DOHH2 (cell line): ENCODE results near the gene HEPHL1.

Experiments
- EZH2phosphoT487 ChIP-seq: fragments of 200-600 bp; sonication (generic); IDR thresholded peaks from 2 replicates; pipeline ENCODE4 v1.6.1; 2017; ENCODE audit warnings: borderline replicate concordance, mild to moderate bottlenecking, antibody characterized with exemption, low read length, moderate library complexity, mixed read lengths
- TF ChIP-seq, protein P1 (sequence below): fragments of 200-600 bp; sonication (generic); IDR thresholded peaks from one replicate; pipeline ENCODE4 v1.5.1; 2014; ENCODE audit warnings: antibody characterized with exemption, mild to moderate bottlenecking, low read depth, low read length; ENCODE audit not compliant: poor library complexity, severe bottlenecking

DNA sequence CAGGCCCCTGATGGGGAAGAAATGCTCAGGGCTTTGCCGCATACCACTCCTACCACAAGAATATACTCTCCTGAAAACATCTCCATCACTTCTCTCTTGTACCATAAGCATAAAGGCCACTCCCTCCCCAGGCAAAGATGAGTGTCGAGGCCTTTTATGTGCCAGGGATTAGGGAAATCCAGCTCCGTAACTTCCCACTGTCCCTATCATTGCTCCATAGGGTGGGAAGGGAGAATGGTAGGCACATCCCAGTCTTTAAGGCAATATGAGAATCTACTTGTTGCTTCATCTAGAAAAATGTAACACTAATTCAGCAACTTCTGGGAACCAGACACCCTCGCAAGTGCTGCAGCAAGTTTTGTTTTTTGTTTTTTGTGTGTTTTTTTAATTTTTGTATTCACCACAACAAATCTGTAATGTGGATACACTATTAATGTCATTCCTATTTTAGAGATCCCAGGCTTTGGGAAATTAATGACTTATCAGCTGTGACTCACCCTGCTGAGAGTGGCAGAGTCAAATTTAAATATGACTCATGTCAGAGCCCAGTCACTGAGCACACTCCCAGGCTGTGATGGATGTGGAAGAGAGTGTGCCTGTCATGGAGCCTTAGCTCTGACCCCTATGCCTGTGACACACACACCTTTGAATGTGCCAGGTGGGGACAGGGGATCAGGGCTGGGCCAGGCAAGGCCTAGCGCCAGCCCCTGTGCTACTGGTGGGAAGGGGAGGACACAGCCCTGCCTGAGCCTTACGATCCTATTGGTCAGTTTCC lies 130.9 kb downstream of the HEPHL1 start:
- TF ChIP-seq, protein P1, sequence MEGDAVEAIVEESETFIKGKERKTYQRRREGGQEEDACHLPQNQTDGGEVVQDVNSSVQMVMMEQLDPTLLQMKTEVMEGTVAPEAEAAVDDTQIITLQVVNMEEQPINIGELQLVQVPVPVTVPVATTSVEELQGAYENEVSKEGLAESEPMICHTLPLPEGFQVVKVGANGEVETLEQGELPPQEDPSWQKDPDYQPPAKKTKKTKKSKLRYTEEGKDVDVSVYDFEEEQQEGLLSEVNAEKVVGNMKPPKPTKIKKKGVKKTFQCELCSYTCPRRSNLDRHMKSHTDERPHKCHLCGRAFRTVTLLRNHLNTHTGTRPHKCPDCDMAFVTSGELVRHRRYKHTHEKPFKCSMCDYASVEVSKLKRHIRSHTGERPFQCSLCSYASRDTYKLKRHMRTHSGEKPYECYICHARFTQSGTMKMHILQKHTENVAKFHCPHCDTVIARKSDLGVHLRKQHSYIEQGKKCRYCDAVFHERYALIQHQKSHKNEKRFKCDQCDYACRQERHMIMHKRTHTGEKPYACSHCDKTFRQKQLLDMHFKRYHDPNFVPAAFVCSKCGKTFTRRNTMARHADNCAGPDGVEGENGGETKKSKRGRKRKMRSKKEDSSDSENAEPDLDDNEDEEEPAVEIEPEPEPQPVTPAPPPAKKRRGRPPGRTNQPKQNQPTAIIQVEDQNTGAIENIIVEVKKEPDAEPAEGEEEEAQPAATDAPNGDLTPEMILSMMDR: no peak
- no peak for TF ChIP-seq EZH2phosphoT487
